OCI-LY3 (cell line): ENCODE results near the gene TMEM213.

Experiments used
- H2AFZ ChIP-seq: fragments of 200-600, 300-600 bp; shearing (Covaris generic); 2 replicates; pipeline ENCODE4 v1.6.0; 2014; ENCODE audit warnings: antibody characterized with exemption, low read depth, low read length
- H3K27ac ChIP-seq: fragments of 200-600, 300-600 bp; sonication (generic); 2 replicates; pipeline ENCODE4 v1.5.1; 2014; ENCODE audit warnings: mild to moderate bottlenecking, low read length, moderate library complexity, mixed read lengths
- H3K27me3 ChIP-seq: fragments of 200-600, 300-600 bp; sonication (generic); 2 replicates; pipeline ENCODE4 v1.6.1; 2014; ENCODE audit warnings: low read depth, low read length, mixed read lengths
- H3K36me3 ChIP-seq: fragments of 200-600, 300-600 bp; sonication (generic); replicated peaks from 2 replicates; pipeline ENCODE3; 2014; ENCODE audit warnings: low read depth, low read length, mixed read lengths
- H3K4me1 ChIP-seq: fragments of 300-600, 200-600 bp; sonication (generic); 2 replicates; pipeline ENCODE4 v1.6.1; 2014; ENCODE audit warnings: low read length, mixed read lengths
- H3K4me2 ChIP-seq: fragments of 200-600, 300-600 bp; sonication (generic); 2 replicates; pipeline ENCODE4 v1.6.1; 2014; ENCODE audit warnings: low read length, mixed read lengths
- H3K4me3 ChIP-seq: fragments of 300-600, 200-600 bp; sonication (generic); 2 replicates; pipeline ENCODE4 v1.5.1; 2014; ENCODE audit warnings: antibody characterized with exemption, mild to moderate bottlenecking, low read length, moderate library complexity
- H3K79me2 ChIP-seq: fragments of 300-600, 200-600 bp; shearing (Covaris generic); 2 replicates; pipeline ENCODE4 v1.6.1; 2014; ENCODE audit warnings: mild to moderate bottlenecking, low read length, mixed read lengths
- H3K9ac ChIP-seq: fragments of 300-600, 200-600 bp; shearing (Covaris generic); 2 replicates; pipeline ENCODE4 v1.6.0; 2014; ENCODE audit warnings: mild to moderate bottlenecking, low read length, moderate library complexity
- H3K9me3 ChIP-seq: fragments of 200-600, 300-600 bp; shearing (Covaris generic); 2 replicates; pipeline ENCODE4 v1.6.1; 2014; ENCODE audit warnings: low read length, mixed read lengths; ENCODE audit not compliant: insufficient read depth
- H4K20me1 ChIP-seq: fragments of 200-600, 300-600 bp; sonication (generic); 2 replicates; pipeline ENCODE4 v1.6.1; 2016; ENCODE audit warnings: low read length, mixed read lengths; ENCODE audit not compliant: insufficient read depth
- EZH2phosphoT487 ChIP-seq: fragments of 200-600 bp; shearing (Covaris generic); IDR thresholded peaks from 2 replicates; pipeline ENCODE4 v1.6.1; 2018; ENCODE audit warnings: antibody characterized with exemption, mixed run types, low read depth
- TF ChIP-seq, protein P1 (sequence below): fragments of 200-600, 300-600 bp; sonication (generic); IDR thresholded peaks from 2 replicates; pipeline ENCODE4 v1.5.1; 2014; ENCODE audit warnings: antibody characterized with exemption, low read length, low read depth

The TMEM213 gene

DNA sequence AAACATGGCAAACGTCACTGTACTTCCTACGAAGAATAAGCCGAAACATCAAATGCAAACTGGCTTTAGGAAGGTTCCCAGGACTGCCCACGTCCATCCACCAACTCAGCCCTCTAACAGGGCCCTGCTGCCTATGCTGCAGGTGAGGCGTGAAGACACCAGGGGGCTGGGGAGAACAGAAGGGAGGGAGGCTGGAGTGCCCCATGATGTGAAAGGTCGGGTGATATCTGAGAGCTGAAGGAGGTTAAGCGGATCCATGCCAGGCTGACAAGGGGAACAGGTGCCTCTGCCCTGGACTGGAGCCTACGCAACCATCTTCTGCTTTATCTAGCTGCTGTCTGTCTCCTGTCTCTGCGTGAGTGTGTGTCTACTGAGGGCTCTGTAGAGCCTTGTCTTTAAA lies 40.4 kb downstream of the TMEM213 start:
- Histone ChIP-seq H3K27ac (no peak overlapping the region), H3K79me2 (no peaks in the 10 kb centered on the region), H3K9me3 (no peaks in the 10 kb centered on the region), H3K9ac (no peak overlapping the region), H3K36me3 (peaks cover 6% of the 10 kb centered on the region), H3K27me3 (peaks cover 2% of the 10 kb centered on the region; the same call in 1 of the 2 replicates), H3K4me2 (no peak overlapping the region), H4K20me1 (no peaks in the 10 kb centered on the region), H3K4me3 (no peak overlapping the region), H2AFZ (no peak overlapping the region), H3K4me1 (peaks cover 23% of the 10 kb centered on the region)
- no peak for TF ChIP-seq EZH2phosphoT487
- TF ChIP-seq, protein P1, sequence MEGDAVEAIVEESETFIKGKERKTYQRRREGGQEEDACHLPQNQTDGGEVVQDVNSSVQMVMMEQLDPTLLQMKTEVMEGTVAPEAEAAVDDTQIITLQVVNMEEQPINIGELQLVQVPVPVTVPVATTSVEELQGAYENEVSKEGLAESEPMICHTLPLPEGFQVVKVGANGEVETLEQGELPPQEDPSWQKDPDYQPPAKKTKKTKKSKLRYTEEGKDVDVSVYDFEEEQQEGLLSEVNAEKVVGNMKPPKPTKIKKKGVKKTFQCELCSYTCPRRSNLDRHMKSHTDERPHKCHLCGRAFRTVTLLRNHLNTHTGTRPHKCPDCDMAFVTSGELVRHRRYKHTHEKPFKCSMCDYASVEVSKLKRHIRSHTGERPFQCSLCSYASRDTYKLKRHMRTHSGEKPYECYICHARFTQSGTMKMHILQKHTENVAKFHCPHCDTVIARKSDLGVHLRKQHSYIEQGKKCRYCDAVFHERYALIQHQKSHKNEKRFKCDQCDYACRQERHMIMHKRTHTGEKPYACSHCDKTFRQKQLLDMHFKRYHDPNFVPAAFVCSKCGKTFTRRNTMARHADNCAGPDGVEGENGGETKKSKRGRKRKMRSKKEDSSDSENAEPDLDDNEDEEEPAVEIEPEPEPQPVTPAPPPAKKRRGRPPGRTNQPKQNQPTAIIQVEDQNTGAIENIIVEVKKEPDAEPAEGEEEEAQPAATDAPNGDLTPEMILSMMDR: no peak

DNA sequence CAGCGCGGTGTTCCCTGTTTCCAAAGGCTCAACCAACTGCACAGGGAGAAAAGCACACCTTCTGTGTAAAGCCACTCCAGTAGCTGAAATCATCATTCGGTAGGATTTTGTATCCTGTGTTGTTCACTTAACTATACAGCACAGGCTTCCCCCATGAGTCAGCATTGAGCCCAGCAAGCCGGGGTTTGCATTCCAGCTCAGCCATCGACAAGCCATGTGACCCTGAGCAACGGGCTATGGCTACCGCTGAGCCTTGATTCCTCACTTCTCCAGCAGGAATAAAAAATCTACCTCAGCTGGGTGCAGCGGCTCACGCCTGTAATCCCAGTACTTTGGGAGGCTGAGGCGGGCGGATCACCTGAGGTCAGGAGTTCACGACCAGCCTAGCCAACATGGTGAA lies 44.3 kb downstream of the TMEM213 start:
- Histone ChIP-seq H4K20me1 (no peaks in the 10 kb centered on the region), H3K9ac (no peak overlapping the region), H3K27ac (no peak overlapping the region), H3K9me3 (no peaks in the 10 kb centered on the region), H2AFZ (no peak overlapping the region), H3K36me3 (peaks cover 4% of the 10 kb centered on the region), H3K4me3 (no peak overlapping the region), H3K4me1 (no peaks in the 10 kb centered on the region), H3K79me2 (no peaks in the 10 kb centered on the region), H3K4me2 (no peak overlapping the region), H3K27me3 (no peaks in the 10 kb centered on the region)
- TF ChIP-seq, protein P1: no peak
- no peak for TF ChIP-seq EZH2phosphoT487

DNA sequence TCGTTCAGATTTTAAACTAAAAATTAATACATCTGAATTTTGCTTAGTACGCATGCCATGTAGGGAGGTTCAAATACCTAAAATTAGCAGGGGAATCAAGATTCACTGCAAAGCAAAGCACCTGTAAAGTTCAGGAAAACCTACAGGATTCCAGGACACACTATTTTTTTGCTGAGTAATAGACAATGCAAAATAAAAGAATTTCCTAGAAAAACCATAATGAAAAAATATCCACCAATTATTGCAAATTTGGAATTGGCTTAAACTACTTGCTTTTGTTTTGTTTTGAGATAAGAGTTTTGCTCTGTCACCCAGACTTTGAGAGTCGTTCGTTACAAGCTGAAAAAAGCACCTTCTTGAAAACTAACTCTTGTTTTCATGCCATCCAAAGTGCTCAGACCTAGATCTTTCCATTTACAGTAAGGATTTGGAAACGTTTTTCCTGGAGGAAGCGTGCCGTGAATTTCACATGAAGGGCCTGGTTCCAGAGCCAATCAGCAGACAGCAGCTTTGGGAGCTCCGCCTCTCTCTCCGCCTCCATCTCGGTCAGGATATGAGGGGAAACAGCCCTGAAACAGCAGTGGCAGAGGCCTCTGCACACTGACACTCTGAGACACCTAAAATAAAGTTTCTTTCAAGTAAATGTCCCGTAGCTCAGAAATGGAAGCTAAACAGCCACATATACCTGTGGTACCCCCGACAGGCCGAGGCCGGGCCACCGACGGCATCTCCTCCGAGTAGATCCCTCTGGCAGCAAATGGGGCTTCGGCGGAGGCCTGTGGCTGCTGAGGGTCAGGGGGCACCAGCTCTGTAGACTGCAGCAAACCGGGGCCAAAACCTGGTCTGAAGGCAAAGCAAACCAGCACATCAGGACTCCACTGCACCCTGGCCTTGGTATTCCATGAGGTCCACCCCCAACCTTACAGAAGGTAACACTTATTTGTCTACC lies 46.1 kb downstream of the TMEM213 start:
- Histone ChIP-seq H3K27me3 (no peaks in the 10 kb centered on the region), H3K36me3 (no peaks in the 10 kb centered on the region), H3K9ac (no peak overlapping the region), H3K4me1 (no peaks in the 10 kb centered on the region), H2AFZ (no peak overlapping the region), H3K4me2 (no peak overlapping the region), H3K4me3 (no peak overlapping the region), H3K9me3 (no peaks in the 10 kb centered on the region), H3K27ac (no peak overlapping the region), H3K79me2 (no peaks in the 10 kb centered on the region), H4K20me1 (no peaks in the 10 kb centered on the region)
- TF ChIP-seq, protein P1: no peak
- TF ChIP-seq EZH2phosphoT487: no peak

DNA sequence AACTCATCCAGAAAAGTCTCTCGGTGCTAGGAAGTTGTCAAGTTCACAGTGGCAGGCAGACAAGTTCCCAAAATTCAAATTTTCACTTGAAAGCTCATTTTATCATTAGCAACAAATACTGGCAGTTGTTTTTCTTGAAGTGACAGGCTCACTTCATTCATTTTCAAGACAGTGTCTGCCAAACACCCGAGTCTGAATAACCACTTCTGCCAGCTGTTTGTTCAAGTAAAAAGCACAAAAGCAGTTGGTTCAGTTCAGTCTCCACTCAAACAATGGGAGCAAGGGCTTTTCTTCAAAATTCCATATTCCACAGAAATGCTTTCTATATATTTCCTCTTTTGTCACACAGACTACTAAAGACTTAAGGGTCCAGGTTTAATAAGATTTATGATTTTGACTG lies 47.9 kb downstream of the TMEM213 start:
- Histone ChIP-seq H3K4me2 (no peak overlapping the region), H3K4me1 (no peaks in the 10 kb centered on the region), H3K27me3 (no peaks in the 10 kb centered on the region), H3K4me3 (no peak overlapping the region), H3K9ac (no peak overlapping the region), H3K36me3 (no peaks in the 10 kb centered on the region), H3K27ac (no peak overlapping the region), H3K79me2 (no peaks in the 10 kb centered on the region), H3K9me3 (no peaks in the 10 kb centered on the region), H4K20me1 (no peaks in the 10 kb centered on the region), H2AFZ (no peak overlapping the region)
- TF ChIP-seq, protein P1: no peak
- TF ChIP-seq EZH2phosphoT487: no peak
